GM08714 (cell line): ENCODE data around the gene TMEM92.

Experiments
- H3K4me3 ChIP-seq: fragments of 200-500 bp; sonication (Bioruptor generic); 2 replicates; pipeline ENCODE4 v1.5.1; 2014; ENCODE audit warnings: mild to moderate bottlenecking, low read length, inconsistent platforms
- ZNF274 ChIP-seq: IDR thresholded peaks from 2 replicates; pipeline ENCODE4 v1.6.1; 2012; ENCODE audit warnings: mild to moderate bottlenecking, low read depth, low read length

TMEM92 gene

DNA sequence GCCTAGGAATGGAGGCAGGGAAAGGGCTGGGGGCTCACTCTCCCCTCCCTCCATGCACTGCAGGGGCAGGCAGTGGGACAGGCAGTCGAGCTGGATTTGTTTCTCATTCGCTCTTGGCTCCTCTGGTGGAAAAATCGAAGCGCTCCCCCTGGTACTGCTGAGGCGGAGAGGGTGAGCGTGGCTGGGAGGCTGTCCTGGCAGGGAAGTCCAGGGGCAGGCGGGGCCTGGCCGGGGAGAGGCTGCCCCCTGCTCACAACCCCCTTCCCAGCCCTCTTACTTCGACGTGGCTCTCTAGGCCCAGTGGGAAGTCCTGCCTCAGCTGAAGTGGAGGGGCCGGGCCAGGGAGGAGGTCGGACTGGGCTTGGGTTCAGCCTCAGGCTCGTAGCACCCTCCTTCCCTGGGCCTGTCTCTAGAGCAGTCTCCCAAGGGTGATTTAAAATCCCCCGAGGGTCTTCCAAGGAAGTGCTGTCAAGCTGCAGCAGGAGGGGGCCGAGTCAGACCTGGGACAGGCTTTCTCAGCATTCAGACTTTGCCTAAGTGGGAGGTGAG is 16.5 kb upstream of the TMEM92 start:
- no peak overlapping the region for H3K4me3 ChIP-seq
- no peak for TF ChIP-seq ZNF274

DNA sequence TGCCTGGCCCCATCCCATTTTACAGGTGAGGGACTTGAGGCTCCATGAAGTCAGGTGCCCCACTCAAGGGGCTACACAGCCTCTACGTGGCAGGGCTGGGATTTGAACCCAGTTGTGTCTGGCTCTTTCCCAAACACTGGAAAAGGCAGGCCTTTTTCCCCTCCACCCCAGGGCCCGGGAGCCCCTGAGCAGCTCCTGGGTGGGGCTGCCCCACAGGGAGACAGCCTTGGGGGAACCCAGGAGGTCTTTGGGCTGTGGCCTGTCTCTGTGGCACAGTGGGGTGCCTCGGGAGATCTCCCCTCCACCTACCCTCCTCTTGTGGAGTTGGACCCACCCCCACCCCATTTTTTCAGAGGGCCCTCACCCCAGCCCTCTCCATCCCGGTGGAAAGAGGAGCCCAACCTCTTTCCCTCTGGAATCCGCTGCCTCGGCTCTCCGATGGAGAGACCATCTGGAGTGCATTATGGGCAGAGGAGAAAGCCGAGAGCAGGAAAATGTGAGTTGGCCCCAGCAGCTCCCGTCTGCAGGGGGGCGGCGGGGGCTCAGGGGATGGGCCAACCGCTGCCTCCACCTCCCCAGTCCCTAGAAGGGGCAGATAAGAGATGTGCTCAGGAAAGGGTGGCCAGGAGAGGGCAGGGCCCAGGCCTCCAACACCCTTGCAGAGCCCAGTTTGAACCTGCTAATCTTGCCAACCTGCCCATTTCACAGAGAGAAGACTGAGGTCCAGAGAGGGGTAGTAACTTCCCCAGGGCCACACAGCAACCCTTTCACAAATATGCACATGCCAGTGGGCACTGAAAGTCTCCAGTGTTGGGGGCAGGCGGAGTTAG is 15.4 kb upstream of the TMEM92 start:
- TF ChIP-seq ZNF274: no peak
- H3K4me3 ChIP-seq: no peak overlapping the region

- no peak overlapping the region for H3K4me3 ChIP-seq
- no peak for TF ChIP-seq ZNF274
Observed at GRCh38 chr17:50259477-50260324, 14.6 kb upstream of the TMEM92 start.

DNA sequence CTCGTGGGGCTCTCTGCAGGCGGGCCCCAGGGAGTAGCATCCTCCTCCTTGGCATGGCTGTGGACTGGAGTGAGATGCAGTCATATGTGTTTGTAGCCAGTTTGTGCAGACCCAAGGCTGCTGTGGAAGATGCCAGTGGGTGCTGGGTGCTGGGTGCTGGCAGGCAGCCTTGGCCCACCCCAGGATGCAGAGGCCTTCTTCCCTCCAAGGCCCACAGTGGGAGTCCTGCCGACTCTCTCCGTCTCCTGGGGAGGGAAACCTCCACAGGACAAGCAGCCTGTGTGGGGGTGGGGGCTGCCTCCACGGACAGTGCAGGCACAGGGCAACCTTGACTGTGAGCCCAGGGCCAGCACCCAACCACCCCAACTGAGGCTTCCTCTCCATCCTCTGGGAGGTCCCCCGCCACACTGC is 13.8 kb upstream of the TMEM92 start:
- no peak overlapping the region for H3K4me3 ChIP-seq
- no peak for TF ChIP-seq ZNF274

- no peak overlapping the region for H3K4me3 ChIP-seq
- no peak for TF ChIP-seq ZNF274
Observed at GRCh38 chr17:50261051-50261915, 13.0 kb upstream of the TMEM92 start.

GRCh38 chr17:50262001-50262794 is 12.1 kb upstream of the TMEM92 start:
- TF ChIP-seq ZNF274: no peak

GRCh38 chr17:50263331-50264262 is 10.7 kb upstream of the TMEM92 start:
- TF ChIP-seq ZNF274: no peak
- no peak overlapping the region for H3K4me3 ChIP-seq

More at GRCh38 chr17:50262001-50262794, 12.1 kb upstream of the TMEM92 start:
- H3K4me3 ChIP-seq: no peak overlapping the region

DNA sequence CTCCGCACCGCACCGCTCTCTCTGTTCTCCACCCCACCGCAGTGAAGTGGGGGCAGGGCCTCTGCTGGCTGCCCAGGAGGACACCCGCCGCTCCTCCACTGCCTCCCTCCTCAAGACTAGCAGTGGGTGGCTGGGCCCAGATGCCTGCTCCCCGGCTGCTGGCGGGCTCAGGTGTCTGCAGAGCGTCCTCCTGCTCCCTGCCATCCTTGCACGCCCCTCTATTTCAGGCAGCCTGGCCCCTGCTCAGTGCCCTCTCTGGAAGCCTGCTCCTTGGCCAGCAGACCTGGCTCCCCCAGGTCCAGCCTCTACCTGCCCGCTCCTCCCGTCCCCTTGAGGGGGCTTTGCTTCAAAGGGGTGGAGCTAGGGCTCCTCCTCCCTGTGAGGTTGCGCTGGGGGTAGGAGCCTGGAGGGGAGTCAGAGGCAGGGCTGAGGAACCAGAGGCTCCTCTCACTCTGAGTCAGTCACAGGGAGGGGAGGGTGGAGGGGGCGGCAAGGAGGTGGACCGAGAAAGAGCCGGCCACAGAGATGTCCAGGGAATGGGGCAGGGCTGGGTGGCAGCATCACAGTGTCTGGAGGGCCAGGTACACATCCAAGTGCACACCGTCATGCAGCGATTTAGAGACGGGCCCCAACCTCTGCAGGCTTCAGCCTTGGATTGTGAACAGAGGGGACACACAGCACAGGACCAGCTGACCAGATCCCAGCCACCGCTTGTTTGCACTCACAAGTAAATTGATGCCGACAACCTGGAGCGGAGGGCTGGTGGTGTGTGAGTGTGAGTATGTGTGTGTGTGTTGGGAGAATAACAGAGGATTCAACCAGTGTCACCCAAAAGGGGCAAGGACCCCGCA is 9.8 kb upstream of the TMEM92 start:
- H3K4me3 ChIP-seq: no peak overlapping the region

DNA sequence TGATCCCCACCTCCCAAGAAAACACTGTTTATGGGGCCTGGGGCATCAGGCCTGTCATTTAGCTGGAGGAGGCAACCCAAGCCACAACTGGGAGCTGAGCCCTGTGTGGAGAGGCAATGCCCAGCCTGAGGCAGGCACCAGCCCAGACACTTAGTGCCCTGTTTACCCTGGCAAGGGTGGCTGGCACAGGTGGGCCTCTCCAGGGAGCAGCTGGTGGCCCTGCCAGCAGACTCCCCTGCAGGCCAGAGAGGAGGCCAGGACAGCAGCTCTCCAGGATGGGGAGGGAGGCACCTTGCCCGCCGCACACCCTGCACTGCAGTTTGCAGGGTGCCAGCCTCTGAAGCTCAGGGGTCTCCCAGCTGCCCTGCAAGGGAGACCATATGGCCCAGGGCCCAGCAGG is 9.1 kb upstream of the TMEM92 start:
- TF ChIP-seq ZNF274: no peak
- H3K4me3 ChIP-seq: no peak overlapping the region

More for the DNA sequence above, 9.8 kb upstream of the TMEM92 start:
- no peak for TF ChIP-seq ZNF274

GRCh38 chr17:50265690-50266315 is 8.5 kb upstream of the TMEM92 start:
- H3K4me3 ChIP-seq: no peak overlapping the region
- TF ChIP-seq ZNF274: no peak
